HepG2 (cell line): Measurements from ENCODE around the gene MACROD2. TPM values are rescaled to one million over a fixed set of nuclear protein-coding genes. Genes with fewer than 3 reads are reported as not detected.

Experiments used
- FLYWCH1 ChIP-seq: sonication (generic); formaldehyde crosslinking; IDR thresholded peaks from 2 replicates; pipeline ENCODE4 v1.8.1; 2023; ENCODE audit warnings: mild to moderate bottlenecking, missing genetic modification reagents
- FOSL2 ChIP-seq: sonication (generic); formaldehyde crosslinking; IDR thresholded peaks from 2 replicates; pipeline ENCODE4 v1.4.0; 2020; ENCODE audit warnings: missing genetic modification reagents
- FOXO1 ChIP-seq: sonication (generic); formaldehyde crosslinking; IDR thresholded peaks from 2 replicates; pipeline ENCODE4 v1.4.0; 2020; ENCODE audit warnings: missing genetic modification reagents
- GTF3A ChIP-seq: sonication (generic); formaldehyde crosslinking; conservative IDR thresholded peaks from 2 replicates; pipeline ENCODE4 v1.4.0; 2020; ENCODE audit warnings: mild to moderate bottlenecking, missing genetic modification reagents
- HNRNPUL1 ChIP-seq: fragments of 200-400 bp; formaldehyde crosslinking; IDR thresholded peaks from 2 replicates; pipeline ENCODE4 v1.6.1; 2017; ENCODE audit warnings: low read depth, mild to moderate bottlenecking, low read length, moderate library complexity
- HOXA7 ChIP-seq: sonication (generic); formaldehyde crosslinking; IDR thresholded peaks from 2 replicates; pipeline ENCODE4 v1.8.1; 2022; ENCODE audit warnings: mild to moderate bottlenecking, missing genetic modification reagents, moderate library complexity
- JUN ChIP-seq: sonication (generic); formaldehyde crosslinking; IDR thresholded peaks from 2 replicates; pipeline ENCODE4 v1.4.0; 2020; ENCODE audit warnings: mild to moderate bottlenecking, missing genetic modification reagents
- KLF13 ChIP-seq: sonication (generic); formaldehyde crosslinking; IDR thresholded peaks from 2 replicates; pipeline ENCODE4 v1.4.0; 2020; ENCODE audit warnings: mild to moderate bottlenecking, missing genetic modification reagents
- MAX ChIP-seq: IDR thresholded peaks from 2 replicates; pipeline ENCODE4 v1.6.1; 2012; ENCODE audit warnings: inconsistent platforms
- MBNL3 ChIP-seq: fragments of 250-450 bp; sonication (Bioruptor Pico); conservative IDR thresholded peaks from 2 replicates; pipeline ENCODE4 v1.8.0; 2022; ENCODE audit warnings: mild to moderate bottlenecking, inconsistent platforms
- MXI1 ChIP-seq: IDR thresholded peaks from 3 replicates; pipeline ENCODE4 v1.6.1; 2012; ENCODE audit warnings: low read depth, low read length, inconsistent platforms, borderline replicate concordance
- MZF1 ChIP-seq: sonication (generic); formaldehyde crosslinking; IDR thresholded peaks from 2 replicates; pipeline ENCODE4 v1.8.1; 2023; ENCODE audit warnings: mild to moderate bottlenecking, missing genetic modification reagents, borderline replicate concordance
- NCOA5 ChIP-seq: sonication (generic); formaldehyde crosslinking; IDR thresholded peaks from 2 replicates; pipeline ENCODE4 v1.4.0; 2020; ENCODE audit warnings: missing genetic modification reagents
- NFE2L2 ChIP-seq: fragments of 150-350 bp; IDR thresholded peaks from 2 replicates; pipeline ENCODE4 v1.6.1; 2014; ENCODE audit warnings: low read length
- NFYC ChIP-seq: IDR thresholded peaks from 2 replicates; pipeline ENCODE4 v1.6.1; 2016; ENCODE audit warnings: missing genetic modification reagents, missing compliant biosample characterization
- RBAK ChIP-seq: sonication (generic); formaldehyde crosslinking; IDR thresholded peaks from 2 replicates; pipeline ENCODE4 v1.5.1; 2020; ENCODE audit warnings: mild to moderate bottlenecking, missing genetic modification reagents
- REXO4 ChIP-seq: sonication (generic); formaldehyde crosslinking; IDR thresholded peaks from 2 replicates; pipeline ENCODE4 v1.8.0; 2022; ENCODE audit warnings: missing genetic modification reagents, mild to moderate bottlenecking, borderline replicate concordance
- RFXAP ChIP-seq: sonication (generic); formaldehyde crosslinking; IDR thresholded peaks from 2 replicates; pipeline ENCODE4 v1.4.0; 2020; ENCODE audit warnings: missing genetic modification reagents, borderline replicate concordance
- RNF2 ChIP-seq: fragments of 450-650 bp; conservative IDR thresholded peaks from 2 replicates; pipeline ENCODE4 v1.6.1; 2016; ENCODE audit warnings: low read depth
- SALL2 ChIP-seq: sonication (generic); formaldehyde crosslinking; IDR thresholded peaks from 2 replicates; pipeline ENCODE4 v1.8.1; 2023; ENCODE audit warnings: mild to moderate bottlenecking, missing genetic modification reagents, inconsistent platforms
- SMYD3 ChIP-seq: sonication (generic); formaldehyde crosslinking; IDR thresholded peaks from 2 replicates; pipeline ENCODE4 v1.8.1; 2023; ENCODE audit warnings: mild to moderate bottlenecking, missing genetic modification reagents
- STAG1 ChIP-seq: sonication (generic); formaldehyde crosslinking; IDR thresholded peaks from 2 replicates; pipeline ENCODE4 v1.4.0; 2020; ENCODE audit warnings: missing genetic modification reagents
- ZC3H13 ChIP-seq: sonication (generic); formaldehyde crosslinking; IDR thresholded peaks from 2 replicates; pipeline ENCODE4 v1.8.1; 2023; ENCODE audit warnings: mild to moderate bottlenecking, missing genetic modification reagents, moderate library complexity
- ZFP1 ChIP-seq: IDR thresholded peaks from 2 replicates; pipeline ENCODE4 v1.6.1; 2016
- ZFX ChIP-seq: sonication (generic); formaldehyde crosslinking; IDR thresholded peaks from 2 replicates; pipeline ENCODE4 v1.4.0; 2020; ENCODE audit warnings: mild to moderate bottlenecking, low read depth, missing genetic modification reagents, moderate library complexity
- ZNF138 ChIP-seq: sonication (generic); formaldehyde crosslinking; IDR thresholded peaks from 2 replicates; pipeline ENCODE4 v1.5.0; 2020; ENCODE audit warnings: mild to moderate bottlenecking, low read depth, missing genetic modification reagents
- ZNF207 ChIP-seq: fragments of 450-650 bp; IDR thresholded peaks from 2 replicates; pipeline ENCODE4 v1.6.1; 2016; ENCODE audit warnings: antibody characterized with exemption, borderline replicate concordance
- ZNF264 ChIP-seq: sonication (generic); formaldehyde crosslinking; IDR thresholded peaks from 2 replicates; pipeline ENCODE4 v1.4.0; 2020; ENCODE audit warnings: missing genetic modification reagents
- ZNF547 ChIP-seq: sonication (generic); formaldehyde crosslinking; IDR thresholded peaks from 2 replicates; pipeline ENCODE4 v1.5.1; 2020; ENCODE audit warnings: mild to moderate bottlenecking, missing genetic modification reagents
- polyA plus RNA-seq, 8 experiments: library from polyadenylated mRNA; depleted of rRNA in 3 of 8; stranded (reverse) in 7 of 8; unstranded in 1 of 8; fragments of >200 nt; fragmentation: Illumina TruSeq in 4 of 8; extraction: Trizol in 4 of 8; gene quantifications; 2 replicates each; pipeline versions ENCODE4 v1.2.1 to v1.2.3, GENCODE V29; 2011 to 2016; ENCODE audit warnings: low read depth in 4 of 8, missing spikeins in 1 of 8, mixed read lengths in 1 of 8; ENCODE audit not compliant: insufficient read depth in 1 of 8
- total RNA-seq, 5 experiments: library from RNA; depleted of rRNA; stranded (reverse); fragments of >200 nt; fragmentation: Illumina TruSeq; extraction: Trizol; gene quantifications; 2 replicates each; pipeline ENCODE4 v1.2.3, GENCODE V29; 2016; ENCODE audit warnings: low read depth in 1 of 5
- TF ChIP-seq, protein P1 (sequence below): sonication (generic); formaldehyde crosslinking; IDR thresholded peaks from 2 replicates; pipeline ENCODE4 v1.8.1; 2023; ENCODE audit warnings: missing genetic modification reagents, mild to moderate bottlenecking, borderline replicate concordance
- TF ChIP-seq, protein P2 (sequence below): sonication (generic); formaldehyde crosslinking; IDR thresholded peaks from 2 replicates; pipeline ENCODE4 v1.4.0; 2020; ENCODE audit warnings: missing genetic modification reagents
- TF ChIP-seq, protein P3 (sequence below): sonication (generic); formaldehyde crosslinking; IDR thresholded peaks from 2 replicates; pipeline ENCODE4 v1.9.0; 2021; ENCODE audit warnings: missing genetic modification reagents, mild to moderate bottlenecking, borderline replicate concordance

MACROD2 gene
- total and polyA plus RNA-seq, 2 of the 13 experiments (the other 11 are each of a cell fraction or from before 2014, with no cell fraction given): 0.13 to 0.51 TPM

DNA sequence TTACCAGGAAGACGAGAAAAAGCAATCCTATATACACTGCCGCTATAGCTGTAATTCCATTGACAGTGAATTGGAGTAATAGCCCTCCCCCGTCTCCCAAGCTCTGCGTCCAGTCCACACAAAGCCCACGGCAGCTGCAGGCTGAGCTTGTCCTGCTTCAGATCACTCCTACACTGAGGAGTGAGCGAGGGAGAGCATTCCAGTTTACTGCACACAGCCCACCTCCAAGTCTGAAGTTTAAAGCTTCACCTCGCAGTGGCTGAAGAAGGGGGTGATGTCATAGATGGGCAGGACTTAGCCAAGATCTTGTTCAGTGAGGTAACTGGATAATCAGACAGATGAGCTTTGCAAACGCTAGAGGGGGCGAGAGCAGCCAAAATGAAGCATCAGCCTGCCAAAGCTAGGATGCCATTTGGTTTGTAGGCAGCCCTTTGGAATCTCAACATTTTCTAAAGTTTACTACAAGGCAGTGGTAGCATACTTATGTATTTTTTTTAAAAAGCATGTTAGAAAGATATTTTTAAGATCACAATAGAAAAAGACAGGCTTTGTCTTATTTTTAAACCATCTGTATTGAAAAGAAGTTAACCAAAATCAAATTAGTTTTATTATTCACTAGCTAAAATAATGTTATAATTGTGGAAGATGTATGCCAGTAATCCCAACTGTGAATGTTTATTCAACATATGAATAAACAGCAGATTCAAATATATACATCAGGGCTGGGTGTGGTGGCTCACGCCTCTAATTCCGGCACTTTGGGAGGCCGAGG, 342.3 kb downstream of the MACROD2 start, which contains the start of gene FLRT3 (continued):
- TF ChIP-seq FOSL2 (CRISPR knock-in tag): peak; percentile 79
- no peak for TF ChIP-seq RFXAP (CRISPR knock-in tag)
- TF ChIP-seq HNRNPUL1: no peak
- no peak for TF ChIP-seq MBNL3 (CRISPR knock-in tag)
- no peak for TF ChIP-seq GTF3A
- TF ChIP-seq ZFP1: no peak
- TF ChIP-seq, protein P1, sequence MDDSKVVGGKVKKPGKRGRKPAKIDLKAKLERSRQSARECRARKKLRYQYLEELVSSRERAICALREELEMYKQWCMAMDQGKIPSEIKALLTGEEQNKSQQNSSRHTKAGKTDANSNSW: no peak
- TF ChIP-seq NFE2L2: no peak
- no peak for TF ChIP-seq RNF2
- no peak for TF ChIP-seq RBAK (CRISPR knock-in tag)
- peak; percentile 98 for TF ChIP-seq STAG1 (CRISPR knock-in tag)
- no peak for TF ChIP-seq MXI1
- no peak for TF ChIP-seq FLYWCH1 (CRISPR knock-in tag)
- TF ChIP-seq NFYC (CRISPR knock-in tag): peak; percentile 50
- no peak for TF ChIP-seq REXO4 (CRISPR knock-in tag)
- peak; percentile 87 for TF ChIP-seq SMYD3 (CRISPR knock-in tag)
- TF ChIP-seq MAX: no peak
- TF ChIP-seq ZNF264 (CRISPR knock-in tag): no peak
- TF ChIP-seq ZFX (CRISPR knock-in tag): no peak
- TF ChIP-seq JUN: peak; percentile 69; the same call in 1 of the 2 replicates
- TF ChIP-seq KLF13 (CRISPR knock-in tag): no peak
- TF ChIP-seq, protein P2, sequence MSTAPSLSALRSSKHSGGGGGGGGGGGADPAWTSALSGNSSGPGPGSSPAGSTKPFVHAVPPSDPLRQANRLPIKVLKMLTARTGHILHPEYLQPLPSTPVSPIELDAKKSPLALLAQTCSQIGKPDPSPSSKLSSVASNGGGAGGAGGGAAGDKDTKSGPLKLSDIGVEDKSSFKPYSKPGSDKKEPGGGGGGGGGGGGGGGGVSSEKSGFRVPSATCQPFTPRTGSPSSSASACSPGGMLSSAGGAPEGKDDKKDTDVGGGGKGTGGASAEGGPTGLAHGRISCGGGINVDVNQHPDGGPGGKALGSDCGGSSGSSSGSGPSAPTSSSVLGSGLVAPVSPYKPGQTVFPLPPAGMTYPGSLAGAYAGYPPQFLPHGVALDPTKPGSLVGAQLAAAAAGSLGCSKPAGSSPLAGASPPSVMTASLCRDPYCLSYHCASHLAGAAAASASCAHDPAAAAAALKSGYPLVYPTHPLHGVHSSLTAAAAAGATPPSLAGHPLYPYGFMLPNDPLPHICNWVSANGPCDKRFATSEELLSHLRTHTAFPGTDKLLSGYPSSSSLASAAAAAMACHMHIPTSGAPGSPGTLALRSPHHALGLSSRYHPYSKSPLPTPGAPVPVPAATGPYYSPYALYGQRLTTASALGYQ (CRISPR knock-in tag): no peak
- TF ChIP-seq, protein P3, sequence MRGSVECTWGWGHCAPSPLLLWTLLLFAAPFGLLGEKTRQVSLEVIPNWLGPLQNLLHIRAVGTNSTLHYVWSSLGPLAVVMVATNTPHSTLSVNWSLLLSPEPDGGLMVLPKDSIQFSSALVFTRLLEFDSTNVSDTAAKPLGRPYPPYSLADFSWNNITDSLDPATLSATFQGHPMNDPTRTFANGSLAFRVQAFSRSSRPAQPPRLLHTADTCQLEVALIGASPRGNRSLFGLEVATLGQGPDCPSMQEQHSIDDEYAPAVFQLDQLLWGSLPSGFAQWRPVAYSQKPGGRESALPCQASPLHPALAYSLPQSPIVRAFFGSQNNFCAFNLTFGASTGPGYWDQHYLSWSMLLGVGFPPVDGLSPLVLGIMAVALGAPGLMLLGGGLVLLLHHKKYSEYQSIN (CRISPR knock-in tag): no peak
- no peak for TF ChIP-seq HOXA7 (CRISPR knock-in tag)
- peak; percentile 47; the same call in 1 of the 2 replicates for TF ChIP-seq FOXO1 (CRISPR knock-in tag)
- no peak for TF ChIP-seq ZC3H13 (CRISPR knock-in tag)
- TF ChIP-seq SALL2: no peak
- TF ChIP-seq MZF1 (CRISPR knock-in tag): no peak
- TF ChIP-seq NCOA5 (CRISPR knock-in tag): no peak
- no peak for TF ChIP-seq ZNF138
- TF ChIP-seq ZNF547 (CRISPR knock-in tag): no peak
- no peak for TF ChIP-seq ZNF207
